SH-SY5Y (cell line): ENCODE results near the gene FBXO15.

Source experiments
- GATA2 ChIP-seq: IDR thresholded peaks from 2 replicates; pipeline ENCODE4 v1.6.1; 2011; ENCODE audit warnings: mild to moderate bottlenecking, low read depth, low read length
- GATA3 ChIP-seq: IDR thresholded peaks from 2 replicates; pipeline ENCODE4 v1.6.1; 2011; ENCODE audit warnings: low read depth, mild to moderate bottlenecking, low read length, moderate library complexity

GRCh38 chr18:74050807-74051206 is 96.8 kb downstream of the FBXO15 start:
- TF ChIP-seq GATA2 (no peak), GATA3 (no peak)
